Activated CD4-positive, CD25-positive, alpha-beta regulatory T cell treated with anti-CD3 and anti-CD28 coated beads, Interleukin-2, amount 50 U/mL, for 72 hours (primary cell): ENCODE results near the gene NFATC4.
"Not testable (repeated sequence)": the region's sequence is repeated elsewhere in the genome, so short reads cannot be mapped to it uniquely, and the experiment has no call there.

Experiments
- DNase-seq: peaks from one replicate; pipeline ENCODE4 v3.0.0; 2021

Gene NFATC4

GRCh38 chr14:24368562-24369252, 723 bp downstream of the NFATC4 start:
- no peak for DNase-seq

GRCh38 chr14:24369463-24369862, 1.5 kb downstream of the NFATC4 start:
- DNase-seq, result no peak

GRCh38 chr14:24369907-24370687, 2.1 kb downstream of the NFATC4 start:
- no peak for DNase-seq

- no peak for DNase-seq
Measured at GRCh38 chr14:24370748-24371147, 2.8 kb downstream of the NFATC4 start.

- not testable (repeated sequence) for DNase-seq
Measured at GRCh38 chr14:24371605-24372004, 3.6 kb downstream of the NFATC4 start.

- DNase-seq, result no peak
Measured at GRCh38 chr14:24372701-24373416, 4.9 kb downstream of the NFATC4 start.

GRCh38 chr14:24376448-24377070, 8.6 kb downstream of the NFATC4 start:
- DNase-seq, result no peak

GRCh38 chr14:24377126-24377525, 9.1 kb downstream of the NFATC4 start:
- no peak for DNase-seq

- no peak for DNase-seq
Measured at GRCh38 chr14:24377657-24378056, 9.7 kb downstream of the NFATC4 start.

- DNase-seq, result no peak
Measured at GRCh38 chr14:24378327-24378726, 10.3 kb downstream of the NFATC4 start.

- no peak for DNase-seq
Measured at GRCh38 chr14:24378981-24379906, 11.3 kb downstream of the NFATC4 start.

GRCh38 chr14:24379907-24380730, 12.1 kb downstream of the NFATC4 start:
- DNase-seq, result no peak

GRCh38 chr14:24381363-24382063, 13.5 kb downstream of the NFATC4 start:
- no peak for DNase-seq

GRCh38 chr14:24382064-24382371, 14.0 kb downstream of the NFATC4 start:
- DNase-seq, result no peak

- no peak for DNase-seq
Measured at GRCh38 chr14:24384169-24384568, 16.2 kb downstream of the NFATC4 start.

- no peak for DNase-seq
Measured at GRCh38 chr14:24385524-24385923, 17.5 kb downstream of the NFATC4 start.

GRCh38 chr14:24387009-24387345, 19.0 kb downstream of the NFATC4 start:
- no peak for DNase-seq

GRCh38 chr14:24387579-24387978, 19.6 kb downstream of the NFATC4 start:
- DNase-seq, result not testable (repeated sequence)

GRCh38 chr14:24388474-24389179, 20.6 kb downstream of the NFATC4 start:
- DNase-seq, result no peak

GRCh38 chr14:24389226-24389848, 21.4 kb downstream of the NFATC4 start:
- no peak for DNase-seq
